GM21723 (cell line): ENCODE results near the gene FBXO46.
A peak's percentile ranks its signal among the peaks of the same experiment; 100 is the strongest.
"Not testable (repeated sequence)": the region's sequence is repeated elsewhere in the genome, so short reads cannot be mapped to it uniquely, and the experiment has no call there.

Experiments
- ATAC-seq: cut with Tn5 transposase; IDR thresholded peaks from one replicate; pipeline ENCODE4 v1.9.1; 2021; ENCODE audit warnings: mild to moderate bottlenecking, moderate library complexity; ENCODE audit not compliant: unreplicated experiment

FBXO46 gene

GRCh38 chr19:45729800-45730290 lies 851 bp downstream of the FBXO46 start:
- ATAC-seq: no peak

DNA sequence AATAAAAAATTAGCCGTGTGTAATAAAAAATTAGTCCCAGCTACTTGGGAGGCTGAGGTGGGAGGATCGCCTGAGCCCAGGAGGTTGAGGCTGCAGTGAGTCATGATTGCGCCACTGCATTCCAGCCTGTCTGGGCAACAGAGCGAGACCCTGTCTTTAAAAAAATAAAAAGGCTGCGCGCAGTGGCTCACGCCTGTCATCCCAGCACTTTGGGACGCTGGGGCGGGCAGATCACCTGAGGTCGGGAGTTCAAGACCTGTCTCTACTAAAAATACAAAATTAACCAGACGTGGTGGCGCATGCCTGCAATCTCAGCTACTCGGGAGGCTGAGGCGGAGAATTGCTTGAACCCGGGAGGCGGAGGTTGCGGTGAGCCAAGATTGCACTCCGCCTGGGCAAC lies 2.0 kb downstream of the FBXO46 start:
- not testable (repeated sequence) for ATAC-seq

DNA sequence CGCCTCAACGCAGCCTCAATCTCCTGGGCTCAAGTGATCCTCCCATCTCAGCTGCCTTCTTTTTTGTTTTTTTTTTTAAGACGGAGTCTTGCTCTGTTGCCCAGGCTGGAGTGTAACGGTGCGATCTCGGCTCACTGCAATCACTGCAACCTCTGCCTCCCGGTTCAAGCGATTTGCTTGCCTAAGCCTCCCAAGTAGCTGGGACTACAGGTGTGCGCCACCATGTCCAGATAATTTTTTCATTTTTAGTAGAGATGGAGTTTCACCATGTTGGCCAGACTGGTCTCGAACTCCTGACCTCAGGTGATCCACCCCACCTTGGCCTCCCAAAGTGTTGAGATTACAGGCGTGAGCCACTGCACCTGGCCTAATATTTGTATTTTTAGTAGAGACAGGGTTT lies 10.6 kb downstream of the FBXO46 start:
- not testable (repeated sequence) for ATAC-seq

- no peak for ATAC-seq
These were observed 12.6 kb downstream of the FBXO46 start for GRCh38 chr19:45717983-45718650.

DNA sequence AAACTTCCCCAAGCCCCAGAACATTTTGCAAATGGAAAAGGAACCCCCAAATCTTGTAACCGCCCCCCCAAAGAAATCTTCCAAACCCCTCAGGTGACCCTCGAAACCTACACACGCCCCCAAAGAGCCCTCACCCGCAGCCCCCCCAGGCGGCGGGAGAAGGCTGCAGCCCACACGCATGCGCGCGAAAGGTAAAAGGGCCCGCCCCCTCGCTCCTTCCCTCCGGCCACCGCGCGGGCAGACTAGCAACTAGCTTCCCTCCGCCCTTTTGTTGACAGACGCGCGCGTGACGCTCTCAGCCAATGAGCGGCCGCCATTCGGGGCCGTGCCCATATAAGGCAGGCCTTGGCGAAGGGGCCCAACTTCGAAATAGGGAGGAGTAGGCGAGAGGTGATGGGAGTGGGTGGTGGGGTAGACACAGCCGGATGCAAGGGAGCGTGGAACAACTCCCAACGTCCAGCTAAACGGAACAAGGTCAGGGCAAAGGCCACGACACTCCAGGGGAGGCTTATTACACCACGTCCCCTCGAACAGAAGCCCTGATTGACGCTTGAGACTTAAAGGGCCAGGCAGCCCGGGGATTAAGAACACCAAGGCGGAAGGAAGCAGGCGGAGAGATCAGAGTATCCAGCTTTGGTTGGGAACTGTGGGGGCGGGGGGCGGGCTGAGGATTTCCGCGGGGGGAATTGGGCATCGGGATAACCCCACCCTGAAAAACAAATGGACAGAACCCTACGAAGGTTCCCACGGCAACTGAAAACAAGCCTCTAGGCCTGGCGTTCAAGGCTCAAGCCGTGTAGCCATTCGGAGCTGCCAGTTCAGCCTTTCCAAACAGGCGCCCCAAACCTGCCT lies 13.3 kb downstream of the FBXO46 start:
- peak; percentile 91 for ATAC-seq

GRCh38 chr19:45716359-45717130 lies 14.2 kb downstream of the FBXO46 start:
- ATAC-seq: no peak

DNA sequence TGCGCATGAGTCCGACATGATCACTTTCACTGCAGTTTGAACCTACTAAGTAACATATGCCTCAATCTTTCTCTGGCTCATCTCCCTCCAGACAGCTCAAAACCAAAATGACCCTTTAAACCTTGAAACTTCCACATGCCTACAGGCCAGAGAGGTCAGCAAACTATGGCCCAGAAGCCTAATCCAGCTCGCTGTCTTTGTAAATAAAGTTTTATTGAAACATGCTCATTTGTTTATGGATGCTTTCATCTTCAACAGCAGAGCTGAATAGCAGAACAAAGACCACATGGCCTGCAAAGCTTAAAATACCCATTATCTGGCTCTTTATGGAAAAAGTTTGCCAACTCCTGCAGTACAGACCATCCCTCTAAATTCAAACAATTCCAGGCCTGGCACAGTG lies 15.6 kb downstream of the FBXO46 start:
- no peak for ATAC-seq

DNA sequence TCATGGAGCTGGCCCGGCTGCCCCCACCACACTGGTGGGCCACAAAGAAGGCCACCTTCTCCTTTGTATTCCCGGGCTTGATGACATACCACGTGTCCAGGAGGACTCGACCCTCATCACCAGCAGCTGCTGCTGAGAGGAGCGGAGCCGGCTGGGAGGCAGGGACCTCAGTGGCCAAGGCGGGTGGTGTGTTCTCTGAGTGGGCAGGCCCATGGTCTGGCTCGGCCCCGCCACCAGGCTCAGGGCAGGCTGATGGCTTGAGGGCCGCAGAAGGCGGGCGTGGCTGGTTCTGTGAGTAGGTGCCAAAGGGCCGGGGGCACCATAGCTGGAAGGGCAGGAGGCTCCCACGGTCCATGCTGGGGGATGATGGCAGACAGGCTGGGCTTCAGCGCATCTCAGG lies 17.6 kb downstream of the FBXO46 start:
- ATAC-seq: no peak

- ATAC-seq: no peak
These were observed 18.0 kb downstream of the FBXO46 start for GRCh38 chr19:45712699-45713067.

- no peak for ATAC-seq
These were observed 18.6 kb downstream of the FBXO46 start for GRCh38 chr19:45711851-45712698.

DNA sequence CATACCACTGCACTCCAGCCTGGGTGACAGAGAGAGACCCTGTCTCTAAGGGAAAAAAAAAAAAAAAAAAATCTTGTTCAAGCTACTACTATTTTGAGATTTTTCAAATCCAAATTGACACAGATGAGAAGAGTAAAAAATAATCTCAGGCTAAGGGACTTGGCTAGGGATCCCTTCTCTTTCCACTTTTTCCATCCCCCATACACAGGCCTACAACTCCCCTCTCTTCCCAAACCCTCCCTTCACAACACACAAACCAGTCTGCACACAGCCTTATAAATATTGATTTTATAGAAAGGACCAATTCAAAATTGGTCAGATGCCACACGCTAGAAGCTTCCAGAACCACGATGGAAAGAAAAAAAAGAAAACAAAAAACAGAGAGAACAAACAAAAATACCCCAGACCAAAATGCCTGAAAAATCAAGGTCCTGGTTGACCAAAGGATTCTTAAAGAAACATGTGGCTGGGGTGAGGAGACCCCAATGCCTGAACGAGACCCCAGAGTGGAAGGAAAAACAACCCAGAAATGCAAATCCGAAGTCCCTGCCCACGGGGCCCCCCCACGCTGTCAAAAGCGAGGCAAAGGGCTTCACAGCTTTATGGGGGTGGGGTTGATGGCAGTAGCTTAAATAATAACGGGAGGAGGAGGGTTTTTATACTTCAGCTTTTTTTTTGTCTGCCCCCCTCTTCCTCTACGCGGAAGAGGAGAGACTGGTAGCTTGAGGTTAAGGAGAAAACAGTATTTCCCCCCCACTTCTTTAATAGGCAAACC lies 20.2 kb downstream of the FBXO46 start:
- ATAC-seq: no peak

GRCh38 chr19:45705710-45706415 lies 24.8 kb downstream of the FBXO46 start:
- ATAC-seq: no peak

- ATAC-seq: no peak
These were observed 25.6 kb downstream of the FBXO46 start for GRCh38 chr19:45705115-45705514.

DNA sequence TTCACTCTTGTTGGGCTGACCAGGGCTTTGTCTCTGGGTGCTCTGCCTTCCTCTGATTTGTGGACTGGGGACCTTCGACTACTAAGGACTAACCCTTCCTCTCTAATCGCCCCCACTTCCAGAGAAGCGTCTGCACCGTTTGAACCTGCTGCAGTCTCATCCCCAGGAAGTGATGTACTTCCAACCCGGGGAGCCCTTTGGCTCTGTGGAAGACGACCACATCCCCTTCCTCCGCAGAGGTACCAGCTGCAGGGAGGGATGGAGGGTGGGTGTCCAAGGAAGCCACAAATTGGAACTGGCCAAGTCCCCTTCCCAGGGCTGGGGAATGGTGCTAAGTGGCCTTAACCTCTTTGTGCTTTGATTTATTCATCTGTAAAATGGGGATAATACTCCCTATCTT lies 29.0 kb downstream of the FBXO46 start:
- ATAC-seq: no peak

GRCh38 chr19:45693106-45693788 lies 37.4 kb downstream of the FBXO46 start:
- ATAC-seq: no peak

GRCh38 chr19:45692187-45693105 lies 38.2 kb downstream of the FBXO46 start, which contains the start of gene QPCTL:
TSS of gene QPCTL (plus strand) at chr19:45692666. CDS start at chr19:45692704, 38 bp downstream.
- ATAC-seq: peak; percentile 82

- peak; percentile 46 for ATAC-seq
These were observed 39.0 kb downstream of the FBXO46 start, which contains the start of gene SNRPD2 for GRCh38 chr19:45691516-45692186. TSS of gene SNRPD2 (minus strand) at chr19:45691953. CDS start at chr19:45691888, 65 bp downstream.
